A549 (cell line): ENCODE results near the gene DDI2. TPM values are rescaled to one million over a fixed set of nuclear protein-coding genes. Genes with fewer than 3 reads are reported as not detected.

Experiments used
- ATAC-seq, 2 experiments: fragments of 200-7000 bp in 1 of 2; fragments of >200 bp in 1 of 2; cut with Nextera tagmentation in 1 of 2; cut with Tn5 transposase in 1 of 2; 3 replicates each; pipeline versions ENCODE4 v1.8.0 to v1.9.1; 2018 to 2020; ENCODE audit warnings: mild to moderate bottlenecking in 1 of 2, moderate library complexity in 1 of 2
- CTCF ChIA-PET: fragments of 300-600 bp; sonication (Branson Sonifier 250); formaldehyde crosslinking; extraction: SDS; loops from one replicate; lab custom pipeline; 2021; ENCODE audit warnings: antibody characterized with exemption, inconsistent platforms; lab: Yijun Ruan, JAX
- POLR2A ChIA-PET: fragments of 350-600 bp; formaldehyde crosslinking; extraction: SDS; loops from one replicate; lab custom pipeline; 2021; ENCODE audit warnings: antibody characterized with exemption, inconsistent platforms; lab: Yijun Ruan, JAX
- DNase-seq, 2 experiments: peaks; one replicate each; pipeline versions ENCODE4 v3.0.0 to v3.0.0-alpha.2; 2011 to 2016; ENCODE audit warnings: low read depth in 1 of 2, low spot score in 1 of 2
- FAIRE-seq: peaks from 2 replicates; lab custom pipeline; 2011; peaks lifted over from hg19 to GRCh38; lab: Jason Lieb, UNC
- H3K27ac ChIP-seq, 2 experiments: fragments of >200 bp; sonication (Bioruptor Twin); formaldehyde crosslinking; 3 replicates each; pipeline ENCODE4 v1.5.1; 2016 to 2017
- H3K4me1 ChIP-seq: fragments of >200 bp; sonication (Bioruptor Twin); formaldehyde crosslinking; 3 replicates; pipeline ENCODE4 v1.6.1; 2016
- H3K4me2 ChIP-seq: fragments of >200 bp; sonication (Bioruptor Twin); formaldehyde crosslinking; 3 replicates; pipeline ENCODE4 v1.6.1; 2016
- H3K4me3 ChIP-seq: fragments of >200 bp; sonication (Bioruptor Twin); formaldehyde crosslinking; 3 replicates; pipeline ENCODE4 v1.5.1; 2016
- H3K9me3 ChIP-seq: fragments of >200 bp; sonication (Bioruptor Twin); formaldehyde crosslinking; 3 replicates; pipeline ENCODE4 v1.6.1; 2016
- CHD2 ChIP-seq: fragments of 150-350 bp; IDR thresholded peaks from 2 replicates; pipeline ENCODE4 v1.6.1; 2014; ENCODE audit warnings: low read length; ENCODE audit not compliant: partially characterized antibody
- HDAC2 ChIP-seq: fragments of 200-600 bp; sonication (generic); IDR thresholded peaks from 2 replicates; pipeline ENCODE4 v1.6.1; 2016
- HOXA7 ChIP-seq: fragments of 250-450 bp; sonication (Bioruptor Pico); IDR thresholded peaks from 2 replicates; pipeline ENCODE4 v1.5.0; 2020; ENCODE audit warnings: mild to moderate bottlenecking, moderate library complexity
- HOXB5 ChIP-seq: fragments of 250-450 bp; sonication (Bioruptor Pico); IDR thresholded peaks from 2 replicates; pipeline ENCODE4 v1.5.0; 2020; ENCODE audit warnings: mild to moderate bottlenecking, moderate library complexity
- JUNB ChIP-seq: fragments of >200 bp; sonication (Bioruptor Twin); formaldehyde crosslinking; IDR thresholded peaks from 2 replicates; pipeline ENCODE4 v1.6.1; 2016
- KDM5A ChIP-seq: fragments of 200-600 bp; sonication (generic); IDR thresholded peaks from 2 replicates; pipeline ENCODE4 v1.6.1; 2016; ENCODE audit warnings: antibody characterized with exemption, mild to moderate bottlenecking
- MAFK ChIP-seq: fragments of 450-650 bp; IDR thresholded peaks from 2 replicates; pipeline ENCODE4 v1.6.1; 2014; ENCODE audit not compliant: partially characterized antibody
- MAZ ChIP-seq: fragments of 150-350 bp; IDR thresholded peaks from 2 replicates; pipeline ENCODE4 v1.6.1; 2014; ENCODE audit warnings: antibody characterized with exemption, low read depth, low read length, borderline replicate concordance
- MYC ChIP-seq: IDR thresholded peaks from 2 replicates; pipeline ENCODE4 v1.6.1; 2012; ENCODE audit warnings: mild to moderate bottlenecking, inconsistent platforms, low read length, improper control_type of control experiment, borderline replicate concordance
- NFE2L2 ChIP-seq: fragments of 150-350 bp; conservative IDR thresholded peaks from 2 replicates; pipeline ENCODE4 v1.6.1; 2014; ENCODE audit warnings: low read length
- NPAS2 ChIP-seq: fragments of 250-450 bp; sonication (Bioruptor Pico); IDR thresholded peaks from 2 replicates; pipeline ENCODE4 v1.8.0; 2022; ENCODE audit warnings: mild to moderate bottlenecking, moderate library complexity, borderline replicate concordance
- NR3C1 ChIP-seq: fragments of >200 bp; sonication (Bioruptor Twin); formaldehyde crosslinking; IDR thresholded peaks from 3 replicates; pipeline ENCODE4 v1.6.1; 2017
- RAD21 ChIP-seq, 2 experiments: fragments of >200 bp in 1 of 2; sonication (Bioruptor Twin) in 1 of 2; formaldehyde crosslinking in 1 of 2; IDR thresholded peaks in 1 of 2; conservative IDR thresholded peaks in 1 of 2; 2 replicates in 1 of 2; 3 replicates in 1 of 2; pipeline ENCODE4 v1.6.1; 2012 to 2018; ENCODE audit warnings: inconsistent platforms in 1 of 2
- TP53 ChIP-seq: fragments of 250-450 bp; sonication (Bioruptor Pico); IDR thresholded peaks from 2 replicates; pipeline ENCODE4 v1.5.0; 2021; ENCODE audit warnings: mild to moderate bottlenecking, moderate library complexity
- ZNF302 ChIP-seq: fragments of 250-450 bp; sonication (Bioruptor Pico); IDR thresholded peaks from 2 replicates; pipeline ENCODE4 v1.9.0; 2021; ENCODE audit warnings: inconsistent platforms, mild to moderate bottlenecking, moderate library complexity
- ZSCAN20 ChIP-seq: fragments of 250-450 bp; sonication (Bioruptor Pico); IDR thresholded peaks from 2 replicates; pipeline ENCODE4 v1.8.0; 2022; ENCODE audit warnings: mild to moderate bottlenecking, moderate library complexity
- WGBS: methylation state at CpG from one replicate; pipeline ENCODE4 v1.1.6; 2017; ENCODE audit errors: missing lambda C conversion rate; 5-methylcytosine and 5-hydroxymethylcytosine counted together
- polyA plus RNA-seq, 4 experiments: library from polyadenylated mRNA; depleted of rRNA in 3 of 4; stranded (reverse); fragments of >200 nt; fragmentation: RNase III in 1 of 4; extraction: RNeasy Plus Mini Kit Qiagen cat#74134 plus additional on column Dnase treatment in 1 of 4; gene quantifications; 2 replicates in 3 of 4; 3 replicates in 1 of 4; pipeline ENCODE4 v1.2.3, GENCODE V29; 2011 to 2017
- TF ChIP-seq, protein P1 (sequence below): fragments of 250-450 bp; sonication (Bioruptor Pico); IDR thresholded peaks from 2 replicates; pipeline ENCODE4 v1.5.0; 2020; ENCODE audit warnings: low read depth, mild to moderate bottlenecking, moderate library complexity
- TF ChIP-seq, protein P2 (sequence below): fragments of >200 bp; sonication (Bioruptor Twin); formaldehyde crosslinking; IDR thresholded peaks from 3 replicates; pipeline ENCODE4 v1.5.1; 2016
- TF ChIP-seq, protein P3 (sequence below): fragments of 250-450 bp; sonication (Bioruptor Pico); IDR thresholded peaks from 2 replicates; pipeline ENCODE4 v1.5.0; 2021; ENCODE audit warnings: mild to moderate bottlenecking, moderate library complexity, borderline replicate concordance

Gene DDI2
- polyA plus RNA-seq, 2 of the 4 experiments (the other 2 are of a cell fraction), result 6.3 to 8.6 TPM

DNA sequence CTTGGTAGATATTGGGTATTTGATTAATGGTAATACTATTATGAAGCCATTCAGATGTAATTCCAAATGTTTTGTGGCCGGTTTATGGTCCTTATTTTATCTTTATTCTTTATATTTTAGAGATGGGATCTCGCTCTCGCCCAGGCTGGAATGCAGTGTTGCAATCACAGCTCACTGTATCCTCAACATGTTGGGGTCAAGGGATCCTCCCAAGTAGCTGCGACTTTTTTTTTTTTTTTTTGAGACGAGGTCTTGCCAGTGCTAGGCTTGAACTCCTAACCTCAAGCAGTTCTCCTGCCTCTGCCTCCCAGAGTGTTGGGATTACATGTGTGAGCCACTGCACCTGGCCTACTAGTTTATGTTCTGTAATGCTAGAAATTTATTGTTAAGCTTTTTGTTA lies 4.7 kb downstream of the DDI2 start:
- POLR2A ChIA-PET, result no interaction called here
- Histone ChIP-seq H3K4me2 (no peak overlapping the region), H3K4me1 (peaks cover 32% of the 10 kb centered on the region), H3K4me3 (no peak overlapping the region), H3K9me3 (no peaks in the 10 kb centered on the region), H3K27ac (no peak overlapping the region)
- DNase-seq (no peak), FAIRE-seq (no peak), ATAC-seq (no peak)
- 93% methylated on average over 5 of the region's 5 CpGs for WGBS
- TF ChIP-seq NFE2L2, result no peak
- TF ChIP-seq, protein P1, sequence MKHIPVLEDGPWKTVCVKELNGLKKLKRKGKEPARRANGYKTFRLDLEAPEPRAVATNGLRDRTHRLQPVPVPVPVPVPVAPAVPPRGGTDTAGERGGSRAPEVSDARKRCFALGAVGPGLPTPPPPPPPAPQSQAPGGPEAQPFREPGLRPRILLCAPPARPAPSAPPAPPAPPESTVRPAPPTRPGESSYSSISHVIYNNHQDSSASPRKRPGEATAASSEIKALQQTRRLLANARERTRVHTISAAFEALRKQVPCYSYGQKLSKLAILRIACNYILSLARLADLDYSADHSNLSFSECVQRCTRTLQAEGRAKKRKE (CRISPR knock-in tag), result no peak
- TF ChIP-seq MYC, result no peak
- no peak for TF ChIP-seq ZSCAN20
- TF ChIP-seq, protein P2, sequence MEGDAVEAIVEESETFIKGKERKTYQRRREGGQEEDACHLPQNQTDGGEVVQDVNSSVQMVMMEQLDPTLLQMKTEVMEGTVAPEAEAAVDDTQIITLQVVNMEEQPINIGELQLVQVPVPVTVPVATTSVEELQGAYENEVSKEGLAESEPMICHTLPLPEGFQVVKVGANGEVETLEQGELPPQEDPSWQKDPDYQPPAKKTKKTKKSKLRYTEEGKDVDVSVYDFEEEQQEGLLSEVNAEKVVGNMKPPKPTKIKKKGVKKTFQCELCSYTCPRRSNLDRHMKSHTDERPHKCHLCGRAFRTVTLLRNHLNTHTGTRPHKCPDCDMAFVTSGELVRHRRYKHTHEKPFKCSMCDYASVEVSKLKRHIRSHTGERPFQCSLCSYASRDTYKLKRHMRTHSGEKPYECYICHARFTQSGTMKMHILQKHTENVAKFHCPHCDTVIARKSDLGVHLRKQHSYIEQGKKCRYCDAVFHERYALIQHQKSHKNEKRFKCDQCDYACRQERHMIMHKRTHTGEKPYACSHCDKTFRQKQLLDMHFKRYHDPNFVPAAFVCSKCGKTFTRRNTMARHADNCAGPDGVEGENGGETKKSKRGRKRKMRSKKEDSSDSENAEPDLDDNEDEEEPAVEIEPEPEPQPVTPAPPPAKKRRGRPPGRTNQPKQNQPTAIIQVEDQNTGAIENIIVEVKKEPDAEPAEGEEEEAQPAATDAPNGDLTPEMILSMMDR, result no peak
- TF ChIP-seq MAZ, result no peak
- TF ChIP-seq JUNB, result no peak
- TF ChIP-seq KDM5A, result no peak
- TF ChIP-seq, protein P3, sequence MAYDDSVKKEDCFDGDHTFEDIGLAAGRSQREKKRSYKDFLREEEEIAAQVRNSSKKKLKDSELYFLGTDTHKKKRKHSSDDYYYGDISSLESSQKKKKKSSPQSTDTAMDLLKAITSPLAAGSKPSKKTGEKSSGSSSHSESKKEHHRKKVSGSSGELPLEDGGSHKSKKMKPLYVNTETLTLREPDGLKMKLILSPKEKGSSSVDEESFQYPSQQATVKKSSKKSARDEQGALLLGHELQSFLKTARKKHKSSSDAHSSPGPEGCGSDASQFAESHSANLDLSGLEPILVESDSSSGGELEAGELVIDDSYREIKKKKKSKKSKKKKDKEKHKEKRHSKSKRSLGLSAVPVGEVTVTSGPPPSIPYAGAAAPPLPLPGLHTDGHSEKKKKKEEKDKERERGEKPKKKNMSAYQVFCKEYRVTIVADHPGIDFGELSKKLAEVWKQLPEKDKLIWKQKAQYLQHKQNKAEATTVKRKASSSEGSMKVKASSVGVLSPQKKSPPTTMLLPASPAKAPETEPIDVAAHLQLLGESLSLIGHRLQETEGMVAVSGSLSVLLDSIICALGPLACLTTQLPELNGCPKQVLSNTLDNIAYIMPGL (CRISPR knock-in tag), result no peak
- TF ChIP-seq RAD21 (conservative IDR thresholded peaks at IDR 0.05 in 1 of 2, IDR thresholded peaks at IDR 0.05 in 1 of 2), result no peak
- TF ChIP-seq ZNF302 (CRISPR knock-in tag), result no peak
- CTCF ChIA-PET, result interaction anchor here (1.1 kb wide), 1 partner anchor 13 kb away, joined by 4 read pairs; no protein-coding TSS in a partner anchor

GRCh38 chr1:15622712-15623373 lies 5.6 kb downstream of the DDI2 start:
- Histone ChIP-seq H3K4me3 (no peak overlapping the region), H3K4me1 (peaks cover 32% of the 10 kb centered on the region), H3K27ac (no peak overlapping the region)
- 94% methylated on average over 7 of the region's 7 CpGs for WGBS
- no peak for DNase-seq
- CTCF ChIA-PET, result interaction anchor here (1.1 kb wide), 1 partner anchor 12 kb away, joined by 4 read pairs; no protein-coding TSS in a partner anchor
- TF ChIP-seq, protein P3 (CRISPR knock-in tag), result no peak
- TF ChIP-seq KDM5A (no peak), HOXB5 (CRISPR knock-in tag) (no peak), CHD2 (no peak), TP53 (CRISPR knock-in tag) (no peak), HDAC2 (no peak), HOXA7 (CRISPR knock-in tag) (no peak), NPAS2 (CRISPR knock-in tag) (no peak), MAFK (no peak), NR3C1 (no peak)
- TF ChIP-seq, protein P2, result no peak
- TF ChIP-seq, all 56 proteins: peak for 0
- POLR2A ChIA-PET, result no interaction called here
- H3K4me2 ChIP-seq, result no peak overlapping the region
- H3K9me3 ChIP-seq, result no peaks in the 10 kb centered on the region
- FAIRE-seq (no peak), ATAC-seq (no peak)
